ENCODE results near the gene ERVK3-1.

The ERVK3-1 gene

GRCh38 chr19:58304255-58304654 lies 922 bp upstream of the ERVK3-1 start:
- no peak for DNase-seq (ENCODE audit: low spot score)
- Histone ChIP-seq H3K23ac (ENCODE audit: low read depth, low read length, poor library complexity) (no peak overlapping the region), H3K4me2 (ENCODE audit: insufficient read depth, low read length, poor library complexity, severe bottlenecking) (no peak overlapping the region), H2AK5ac (ENCODE audit: low read depth, low read length) (no peak overlapping the region), H3K4ac (ENCODE audit: low read length) (no peak overlapping the region), H2BK5ac (ENCODE audit: low read length) (no peak overlapping the region), H2BK120ac (ENCODE audit: low read depth, low read length) (no peak overlapping the region), H4K91ac (ENCODE audit: low read depth, low read length, poor library complexity) (no peak overlapping the region), H3K4me3 (ENCODE audit: low read length in 2 of 2) (no peak overlapping the region), H2BK15ac (ENCODE audit: low read length) (no peak overlapping the region), H4K8ac (ENCODE audit: low read depth, low read length) (no peak overlapping the region), H3K9me3 (replicated peaks in 1 of 2; ENCODE audit: control insufficient read depth in 2 of 2, insufficient read depth in 1 of 2, low read depth in 1 of 2, low read length in 2 of 2) (peaks cover 0 to 52% of the 10 kb centered on the region in 2 donors), H3K14ac (ENCODE audit: low read length) (no peak overlapping the region), H3K27ac (replicated peaks; ENCODE audit: low read length) (no peak overlapping the region), H3K36me3 (replicated peaks in 1 of 2; ENCODE audit: control insufficient read depth in 2 of 2, insufficient read depth in 2 of 2, low read length in 2 of 2) (peaks cover 30 to 79% of the 10 kb centered on the region in 2 donors), H3K27me3 (ENCODE audit: control insufficient read depth in 3 of 3, insufficient read depth in 3 of 3, low read depth in 1 of 3, low read length in 3 of 3) (no peaks in the 10 kb centered on the region), H3K9ac (ENCODE audit: low read depth, low read length, poor library complexity) (no peak overlapping the region), H2AFZ (ENCODE audit: low read length) (no peak overlapping the region), H3K79me1 (ENCODE audit: low read depth, low read length) (peaks cover 8% of the 10 kb centered on the region), H2BK12ac (ENCODE audit: low read length) (no peak overlapping the region), H3K4me1 (ENCODE audit: control insufficient read depth in 2 of 2, insufficient read depth in 1 of 2, low read depth in 1 of 2, low read length in 2 of 2) (peaks cover 4 to 5% of the 10 kb centered on the region in 2 donors), H3K18ac (ENCODE audit: low read length) (no peak overlapping the region)
- no CpG with 5 or more reads among the region's 7 CpGs for WGBS, 2 donors (ENCODE audit: extremely low coverage in 2 of 2, insufficient read length in 2 of 2, insufficient replicate concordance in 1 of 2)

DNA sequence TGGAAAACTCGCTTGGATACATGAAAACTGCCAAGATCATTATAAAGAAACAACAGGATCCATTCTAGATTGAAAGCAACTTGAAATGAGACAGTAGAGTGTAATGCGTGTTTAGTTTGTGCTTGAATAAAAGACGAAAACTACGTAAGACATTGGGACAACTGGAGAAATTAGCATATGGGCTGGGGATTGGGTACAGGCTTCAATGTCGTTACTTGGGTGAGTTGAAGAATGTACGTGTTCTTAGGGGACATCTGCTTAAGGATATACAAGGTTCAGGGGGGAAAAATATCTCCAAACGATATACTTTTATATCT lies 471 bp upstream of the ERVK3-1 start:
- Histone ChIP-seq H3K36me3 (replicated peaks in 1 of 2; ENCODE audit: control insufficient read depth in 2 of 2, insufficient read depth in 2 of 2, low read length in 2 of 2) (peaks cover 28 to 81% of the 10 kb centered on the region in 2 donors), H3K27ac (replicated peaks; ENCODE audit: low read length) (no peak overlapping the region)

DNA sequence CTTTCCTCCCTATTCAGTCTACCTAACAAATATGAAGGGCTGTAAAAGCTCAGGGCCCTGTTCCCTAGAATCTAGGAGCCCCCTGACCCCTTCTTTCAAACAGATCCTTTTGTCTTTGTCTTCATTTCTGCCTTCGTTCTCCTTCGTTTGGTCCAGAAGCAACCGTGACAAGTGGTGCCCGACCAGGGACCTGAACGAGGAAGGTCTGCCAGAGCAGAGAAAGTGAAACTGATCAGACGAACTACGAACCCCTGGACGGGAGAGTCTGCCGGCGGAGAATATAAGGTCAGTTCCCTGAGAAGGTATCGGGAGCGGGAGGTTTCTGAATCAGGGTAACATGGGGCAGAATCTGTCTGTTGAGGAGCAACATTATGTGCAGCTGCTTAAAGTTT lies 751 bp downstream of the ERVK3-1 start:
- Histone ChIP-seq H4K8ac (ENCODE audit: low read depth, low read length) (no peak overlapping the region), H3K9me3 (replicated peaks in 1 of 2; ENCODE audit: control insufficient read depth in 2 of 2, insufficient read depth in 1 of 2, low read depth in 1 of 2, low read length in 2 of 2) (peaks cover 0 to 41% of the 10 kb centered on the region in 2 donors), H2BK5ac (ENCODE audit: low read length) (no peak overlapping the region), H2AK5ac (ENCODE audit: low read depth, low read length) (no peak overlapping the region), H3K79me1 (ENCODE audit: low read depth, low read length) (peaks cover 6% of the 10 kb centered on the region), H3K23ac (ENCODE audit: low read depth, low read length, poor library complexity) (no peak overlapping the region), H3K9ac (ENCODE audit: low read depth, low read length, poor library complexity) (no peak overlapping the region), H2BK15ac (ENCODE audit: low read length) (no peak overlapping the region), H3K4me1 (ENCODE audit: control insufficient read depth in 2 of 2, insufficient read depth in 1 of 2, low read depth in 1 of 2, low read length in 2 of 2) (peaks cover 4 to 5% of the 10 kb centered on the region in 2 donors), H2BK12ac (ENCODE audit: low read length) (no peak overlapping the region), H2AFZ (ENCODE audit: low read length) (peak overlapping the region; percentile 93), H3K27ac (replicated peaks; ENCODE audit: low read length) (no peak overlapping the region), H3K36me3 (replicated peaks in 1 of 2; ENCODE audit: control insufficient read depth in 2 of 2, insufficient read depth in 2 of 2, low read length in 2 of 2) (peaks cover 16 to 74% of the 10 kb centered on the region in 2 donors), H3K4ac (ENCODE audit: low read length) (no peak overlapping the region), H3K27me3 (ENCODE audit: control insufficient read depth in 3 of 3, insufficient read depth in 3 of 3, low read depth in 1 of 3, low read length in 3 of 3) (no peaks in the 10 kb centered on the region), H2BK120ac (ENCODE audit: low read depth, low read length) (no peak overlapping the region), H3K18ac (ENCODE audit: low read length) (no peak overlapping the region), H4K91ac (ENCODE audit: low read depth, low read length, poor library complexity) (no peak overlapping the region), H3K14ac (ENCODE audit: low read length) (no peak overlapping the region), H3K4me3 (ENCODE audit: low read length in 2 of 2) (peak overlapping the region; percentile 92), H3K4me2 (ENCODE audit: insufficient read depth, low read length, poor library complexity, severe bottlenecking) (peak overlapping the region; percentile 75)
- no CpG with 5 or more reads among the region's 12 CpGs for WGBS, 2 donors (ENCODE audit: extremely low coverage in 2 of 2, insufficient read length in 2 of 2, insufficient replicate concordance in 1 of 2)
- DNase-seq (ENCODE audit: low spot score), result no peak

More for the DNA sequence above, 471 bp upstream of the ERVK3-1 start:
- Histone ChIP-seq H2BK15ac (ENCODE audit: low read length) (no peak overlapping the region), H3K23ac (ENCODE audit: low read depth, low read length, poor library complexity) (no peak overlapping the region), H3K9me3 (replicated peaks in 1 of 2; ENCODE audit: control insufficient read depth in 2 of 2, insufficient read depth in 1 of 2, low read depth in 1 of 2, low read length in 2 of 2) (peaks cover 0 to 53% of the 10 kb centered on the region in 2 donors), H3K9ac (ENCODE audit: low read depth, low read length, poor library complexity) (no peak overlapping the region), H3K4me1 (ENCODE audit: control insufficient read depth in 2 of 2, insufficient read depth in 1 of 2, low read depth in 1 of 2, low read length in 2 of 2) (peaks cover 4 to 5% of the 10 kb centered on the region in 2 donors), H2AFZ (ENCODE audit: low read length) (peak overlapping the region; percentile 93), H4K8ac (ENCODE audit: low read depth, low read length) (no peak overlapping the region), H3K14ac (ENCODE audit: low read length) (no peak overlapping the region), H3K27me3 (ENCODE audit: control insufficient read depth in 3 of 3, insufficient read depth in 3 of 3, low read depth in 1 of 3, low read length in 3 of 3) (no peaks in the 10 kb centered on the region), H2BK120ac (ENCODE audit: low read depth, low read length) (no peak overlapping the region), H3K18ac (ENCODE audit: low read length) (no peak overlapping the region), H3K4me2 (ENCODE audit: insufficient read depth, low read length, poor library complexity, severe bottlenecking) (peak overlapping the region; percentile 61), H3K4me3 (ENCODE audit: low read length in 2 of 2) (peak overlapping the region; percentile 60 to 92), H2BK5ac (ENCODE audit: low read length) (no peak overlapping the region), H3K4ac (ENCODE audit: low read length) (no peak overlapping the region), H4K91ac (ENCODE audit: low read depth, low read length, poor library complexity) (no peak overlapping the region), H2AK5ac (ENCODE audit: low read depth, low read length) (no peak overlapping the region), H3K79me1 (ENCODE audit: low read depth, low read length) (peaks cover 8% of the 10 kb centered on the region), H2BK12ac (ENCODE audit: low read length) (no peak overlapping the region)
- no CpG with 5 or more reads among the region's 7 CpGs for WGBS, 2 donors (ENCODE audit: extremely low coverage in 2 of 2, insufficient read length in 2 of 2, insufficient replicate concordance in 1 of 2)
- DNase-seq (ENCODE audit: low spot score), result no peak

DNA sequence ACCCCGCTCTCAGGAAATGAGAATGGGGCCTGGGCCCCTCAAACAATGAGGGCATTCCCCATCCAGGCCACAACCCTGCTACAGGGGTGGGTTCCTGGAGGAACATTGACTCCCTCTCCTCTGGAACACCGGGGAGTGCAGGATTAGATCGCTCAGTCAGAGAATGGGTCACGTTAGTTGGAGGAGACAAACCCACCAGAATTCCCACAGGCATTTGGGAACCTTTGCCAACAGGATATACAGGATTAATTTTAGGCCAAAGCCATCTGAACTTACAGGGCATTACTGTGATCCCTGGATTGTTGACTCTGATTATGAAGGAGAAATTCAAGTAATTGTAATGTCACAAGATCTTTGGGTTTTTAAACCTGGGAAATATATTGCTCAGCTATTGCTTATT lies 2.6 kb downstream of the ERVK3-1 start:
- Histone ChIP-seq H3K4ac (ENCODE audit: low read length) (no peak overlapping the region), H3K18ac (ENCODE audit: low read length) (no peak overlapping the region), H3K27ac (replicated peaks; ENCODE audit: low read length) (no peak overlapping the region), H2BK120ac (ENCODE audit: low read depth, low read length) (no peak overlapping the region), H4K8ac (ENCODE audit: low read depth, low read length) (no peak overlapping the region), H4K91ac (ENCODE audit: low read depth, low read length, poor library complexity) (no peak overlapping the region), H3K9me3 (replicated peaks in 1 of 2; ENCODE audit: control insufficient read depth in 2 of 2, insufficient read depth in 1 of 2, low read depth in 1 of 2, low read length in 2 of 2) (peaks cover 0 to 35% of the 10 kb centered on the region in 2 donors), H3K9ac (ENCODE audit: low read depth, low read length, poor library complexity) (no peak overlapping the region), H3K36me3 (replicated peaks in 1 of 2; ENCODE audit: control insufficient read depth in 2 of 2, insufficient read depth in 2 of 2, low read length in 2 of 2) (peaks cover 25 to 73% of the 10 kb centered on the region in 2 donors), H2BK5ac (ENCODE audit: low read length) (no peak overlapping the region), H2BK12ac (ENCODE audit: low read length) (no peak overlapping the region), H3K23ac (ENCODE audit: low read depth, low read length, poor library complexity) (no peak overlapping the region), H2BK15ac (ENCODE audit: low read length) (no peak overlapping the region), H3K14ac (ENCODE audit: low read length) (no peak overlapping the region), H3K4me3 (ENCODE audit: low read length in 2 of 2) (no peak overlapping the region), H3K79me1 (ENCODE audit: low read depth, low read length) (peaks cover 3% of the 10 kb centered on the region), H3K4me2 (ENCODE audit: insufficient read depth, low read length, poor library complexity, severe bottlenecking) (no peak overlapping the region), H2AFZ (ENCODE audit: low read length) (no peak overlapping the region), H3K4me1 (ENCODE audit: control insufficient read depth in 2 of 2, insufficient read depth in 1 of 2, low read depth in 1 of 2, low read length in 2 of 2) (peaks cover 4 to 5% of the 10 kb centered on the region in 2 donors), H2AK5ac (ENCODE audit: low read depth, low read length) (no peak overlapping the region), H3K27me3 (ENCODE audit: control insufficient read depth in 3 of 3, insufficient read depth in 3 of 3, low read depth in 1 of 3, low read length in 3 of 3) (no peaks in the 10 kb centered on the region)
- DNase-seq (ENCODE audit: low spot score), result no peak
- WGBS, 2 donors (ENCODE audit: extremely low coverage in 2 of 2, insufficient read length in 2 of 2, insufficient replicate concordance in 1 of 2), result no CpG with 5 or more reads among the region's 4 CpGs

Data from neuronal stem cell (in vitro differentiated cells).